SIG-M5 treated with dmso at 0.1 percent for 504 hours (cell line): Measurements from ENCODE around the gene DDX19B.
"Not testable (repeated sequence)": the region's sequence is repeated elsewhere in the genome, so short reads cannot be mapped to it uniquely, and the experiment has no call there.

Source experiments
- DNase-seq: peaks from one replicate; lab custom pipeline; 2025; ENCODE audit not compliant: unreplicated experiment; lab: John Stamatoyannopoulos, UW

The DDX19B gene

DNA sequence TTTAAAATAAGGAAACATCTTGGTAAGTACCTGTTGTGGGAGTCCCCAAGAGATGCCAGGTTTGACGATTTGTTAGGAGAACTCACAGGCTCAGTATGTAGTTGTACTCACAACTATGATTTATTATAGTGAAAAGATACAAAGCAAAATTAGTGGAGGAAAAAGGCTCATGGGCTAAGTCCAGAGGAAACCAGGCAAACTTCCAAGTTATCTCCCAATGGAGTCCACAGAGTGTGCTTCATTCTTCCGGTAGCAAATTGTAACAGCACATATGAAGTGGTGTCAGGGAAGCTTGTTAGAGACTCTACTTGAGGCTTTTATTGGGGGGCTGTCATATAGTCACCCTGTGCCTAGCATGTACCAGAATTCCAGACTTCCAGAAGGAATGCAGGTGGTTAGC is 50.0 kb downstream of the DDX19B start:
- no peak for DNase-seq

- no peak for DNase-seq
These were observed 50.8 kb downstream of the DDX19B start for GRCh38 chr16:70349783-70350182.

GRCh38 chr16:70359552-70359951 is 60.6 kb downstream of the DDX19B start:
- no peak for DNase-seq

GRCh38 chr16:70364399-70364798 is 65.4 kb downstream of the DDX19B start:
- DNase-seq, result no peak

- DNase-seq, result not testable (repeated sequence)
These were observed 71.2 kb downstream of the DDX19B start for GRCh38 chr16:70370145-70370544.

DNA sequence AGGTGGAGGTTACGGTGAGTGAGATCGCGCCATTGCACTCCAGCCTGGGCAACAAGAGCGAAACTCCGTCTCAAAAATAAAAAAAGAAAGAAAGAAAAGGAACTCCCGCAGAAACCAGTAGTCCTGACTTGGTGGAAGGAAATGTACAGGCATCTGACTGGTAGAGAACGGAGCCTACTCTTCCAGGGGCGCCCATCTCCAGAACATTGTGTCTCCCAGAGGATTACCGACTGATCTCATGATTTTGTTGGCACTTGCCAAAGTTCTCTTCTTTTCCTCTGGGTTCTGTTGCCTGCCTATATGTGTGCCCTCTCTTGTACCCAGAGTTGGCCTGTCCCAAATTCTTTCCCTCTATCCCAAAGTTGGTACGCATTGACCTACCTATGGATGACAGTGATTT is 71.9 kb downstream of the DDX19B start:
- no peak for DNase-seq

GRCh38 chr16:70372921-70373728 is 74.1 kb downstream of the DDX19B start:
- DNase-seq, result no peak

- no peak for DNase-seq
These were observed 75.2 kb downstream of the DDX19B start for GRCh38 chr16:70374213-70374612.

DNA sequence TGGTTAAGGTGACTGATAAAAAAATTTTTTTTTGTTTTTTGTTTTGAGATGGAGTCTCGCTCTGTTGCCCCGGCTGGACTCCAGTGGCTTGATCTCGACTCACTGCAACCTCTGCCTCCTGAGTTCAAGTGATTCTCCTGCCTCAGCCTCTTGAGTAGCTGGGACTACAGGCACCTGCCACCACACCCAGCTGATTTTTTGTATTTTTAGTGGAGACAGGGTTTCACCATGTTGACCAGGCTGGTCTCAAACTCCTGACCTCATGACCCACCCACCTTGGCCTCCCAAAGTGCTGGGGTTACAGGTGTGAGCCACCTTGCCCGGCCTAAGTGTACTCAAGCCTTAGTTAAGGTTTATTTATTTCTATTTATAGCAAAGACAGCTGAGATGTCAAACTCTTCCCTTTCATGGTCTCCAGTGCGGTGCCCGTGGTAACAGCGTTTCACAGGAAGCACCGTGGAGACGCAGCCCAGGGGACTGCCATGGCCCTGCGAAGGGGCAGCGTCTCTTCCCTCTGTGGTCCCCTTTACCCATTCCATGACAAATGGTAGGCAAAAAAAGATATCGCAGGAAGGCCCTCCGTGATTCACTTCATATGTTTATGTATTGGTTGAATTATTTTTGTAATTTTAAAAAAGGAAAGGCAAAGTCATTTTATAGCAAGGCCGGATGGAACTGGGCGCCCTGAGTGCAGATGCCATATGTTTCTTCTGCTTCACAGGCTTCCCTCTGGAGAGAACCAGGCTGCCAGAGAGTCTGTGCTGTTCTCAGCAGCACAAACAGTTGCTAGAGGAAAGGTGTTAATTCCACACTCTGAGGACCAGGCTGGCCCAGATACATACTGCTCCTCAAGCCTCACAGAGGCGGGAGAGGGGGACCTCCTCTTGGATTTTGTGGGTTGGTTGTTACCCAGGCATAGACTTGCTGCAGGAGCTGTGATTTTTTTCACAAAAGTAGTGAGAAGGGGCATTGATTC is 76.9 kb downstream of the DDX19B start:
- no peak for DNase-seq

DNA sequence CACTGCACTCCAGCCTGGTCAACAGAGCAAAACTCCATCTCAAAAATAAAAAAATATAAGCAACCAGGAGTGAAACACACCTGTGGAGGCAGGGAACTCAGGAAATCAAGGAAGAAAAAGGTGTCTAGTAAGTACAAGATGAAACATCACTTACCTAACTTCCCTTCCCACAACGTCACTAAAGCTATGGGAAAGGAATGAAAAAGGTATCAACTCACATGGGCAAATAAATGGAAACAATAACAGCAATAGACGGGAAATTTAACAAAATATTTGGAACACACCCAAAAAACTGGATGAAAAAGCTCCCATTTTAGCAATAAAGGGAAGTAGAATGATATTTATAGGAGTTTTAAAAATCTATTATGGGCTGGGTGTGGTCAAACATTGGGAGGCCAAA is 78.8 kb downstream of the DDX19B start:
- DNase-seq, result no peak

DNA sequence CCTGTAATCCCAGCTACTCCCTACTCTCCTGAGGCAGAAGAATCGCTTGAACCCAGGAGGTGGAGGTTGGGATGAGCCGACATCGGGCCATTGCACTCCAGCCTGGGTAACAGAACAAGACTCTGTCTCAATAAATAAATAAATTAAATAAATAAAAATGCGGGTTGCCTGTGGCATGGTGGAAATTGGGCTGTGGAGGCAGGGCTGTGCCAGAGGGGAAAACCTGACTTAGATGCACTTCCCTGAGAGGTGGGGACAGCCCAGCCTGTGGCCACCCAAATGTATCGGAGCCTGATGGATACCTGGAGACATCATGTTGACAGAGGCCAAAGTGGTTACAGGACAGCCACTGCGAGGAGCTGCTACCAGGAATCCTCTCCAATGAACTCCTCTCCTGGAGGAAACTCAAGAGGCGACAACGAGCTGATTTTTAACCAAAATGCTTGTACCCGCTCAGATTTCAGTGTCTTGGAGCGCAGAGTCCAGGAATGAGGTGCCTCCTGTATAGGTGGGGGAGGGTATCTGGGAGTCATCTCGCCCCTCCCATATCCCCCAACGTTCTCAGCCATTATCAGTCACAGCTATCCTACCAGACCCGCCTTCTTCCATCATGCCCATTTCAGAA is 80.0 kb downstream of the DDX19B start:
- DNase-seq, result no peak

DNA sequence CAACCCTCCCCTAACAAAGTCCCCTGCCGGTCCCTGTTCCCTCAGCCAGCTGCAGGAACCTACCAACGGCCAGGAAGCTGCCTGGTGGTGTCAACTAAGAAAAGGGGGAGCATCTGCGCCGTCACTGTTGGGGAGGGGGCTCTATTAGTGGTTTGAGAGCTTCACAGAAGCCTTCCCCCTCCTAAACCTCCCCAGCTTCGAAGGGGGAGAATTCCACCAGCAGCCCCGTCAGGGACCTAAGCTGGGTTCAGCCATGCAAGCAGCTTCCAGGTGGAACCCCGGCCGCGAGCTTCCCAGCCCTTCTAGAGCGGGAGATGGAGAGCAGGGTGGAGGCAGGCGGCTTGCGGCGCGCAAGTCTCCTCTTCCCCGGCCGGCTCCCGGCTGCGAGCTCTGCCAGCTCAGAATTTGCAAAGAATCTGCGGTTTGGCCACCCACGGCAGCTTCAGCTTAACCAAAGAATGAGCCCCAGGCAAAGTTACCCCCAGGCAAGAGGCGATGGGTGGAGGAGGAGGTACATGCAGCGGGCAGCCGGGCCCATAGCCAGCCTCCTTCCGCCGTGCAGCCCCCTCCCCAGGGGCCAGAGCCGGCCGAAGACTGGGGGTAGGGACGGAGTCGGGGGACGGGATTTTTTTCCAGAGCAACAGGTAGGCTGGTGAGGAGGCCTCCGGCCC is 81.4 kb downstream of the DDX19B start:
- peak; percentile 52 for DNase-seq

GRCh38 chr16:70380919-70381603 is 82.1 kb downstream of the DDX19B start:
- DNase-seq, result peak; percentile 99

DNA sequence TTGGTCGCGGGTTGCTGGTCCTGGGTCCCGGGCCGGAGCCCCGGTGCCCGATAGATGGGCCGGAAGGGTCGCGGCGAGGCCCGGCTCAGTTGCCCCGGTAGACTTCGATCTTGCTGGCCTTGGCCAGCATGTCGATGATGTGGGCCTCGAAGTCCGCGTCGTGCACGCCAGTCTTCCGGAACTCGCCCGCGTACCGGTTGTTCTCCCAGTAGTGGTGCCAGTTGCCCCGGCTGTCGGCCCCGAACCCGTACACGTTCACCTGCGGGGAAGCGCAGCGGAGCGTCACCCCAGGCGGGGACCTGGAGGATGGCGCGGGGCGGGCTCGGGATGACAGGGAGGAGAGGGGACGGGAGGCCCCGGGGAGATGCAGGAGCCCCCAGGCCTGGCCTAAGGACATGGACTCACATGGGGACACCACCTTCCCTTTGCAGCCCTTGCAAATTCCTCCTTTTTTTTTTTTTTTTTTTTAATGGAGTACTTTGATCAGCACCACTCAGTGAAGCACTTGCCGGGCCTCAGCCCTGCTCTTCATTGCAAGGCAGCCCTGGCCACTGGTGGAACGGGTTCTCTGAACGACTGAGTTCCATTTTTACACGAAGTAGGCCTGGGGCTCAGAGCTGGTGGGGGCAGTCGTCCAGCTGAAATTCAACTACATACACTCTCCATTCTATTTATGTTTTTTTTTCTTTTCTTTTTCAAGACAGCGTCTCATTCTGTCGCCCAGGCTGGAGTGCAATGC is 82.8 kb downstream of the DDX19B start:
- DNase-seq, result no peak

- DNase-seq, result no peak
These were observed 84.5 kb downstream of the DDX19B start for GRCh38 chr16:70383421-70383960.
